CD4-positive, alpha-beta T cell treated with Interleukin-17A for 4 hours (primary cell): ENCODE results near the gene PLD4.
A peak's percentile ranks its signal among the peaks of the same experiment; 100 is the strongest.
"Not testable (repeated sequence)": the region's sequence is repeated elsewhere in the genome, so short reads cannot be mapped to it uniquely, and the experiment has no call there.

ENCODE experiments used
- DNase-seq: peaks from one replicate; pipeline ENCODE4 v3.0.0-alpha.2; 2020; ENCODE audit warnings: mixed read lengths

The PLD4 gene, protein sequence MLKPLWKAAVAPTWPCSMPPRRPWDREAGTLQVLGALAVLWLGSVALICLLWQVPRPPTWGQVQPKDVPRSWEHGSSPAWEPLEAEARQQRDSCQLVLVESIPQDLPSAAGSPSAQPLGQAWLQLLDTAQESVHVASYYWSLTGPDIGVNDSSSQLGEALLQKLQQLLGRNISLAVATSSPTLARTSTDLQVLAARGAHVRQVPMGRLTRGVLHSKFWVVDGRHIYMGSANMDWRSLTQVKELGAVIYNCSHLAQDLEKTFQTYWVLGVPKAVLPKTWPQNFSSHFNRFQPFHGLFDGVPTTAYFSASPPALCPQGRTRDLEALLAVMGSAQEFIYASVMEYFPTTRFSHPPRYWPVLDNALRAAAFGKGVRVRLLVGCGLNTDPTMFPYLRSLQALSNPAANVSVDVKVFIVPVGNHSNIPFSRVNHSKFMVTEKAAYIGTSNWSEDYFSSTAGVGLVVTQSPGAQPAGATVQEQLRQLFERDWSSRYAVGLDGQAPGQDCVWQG

DNA sequence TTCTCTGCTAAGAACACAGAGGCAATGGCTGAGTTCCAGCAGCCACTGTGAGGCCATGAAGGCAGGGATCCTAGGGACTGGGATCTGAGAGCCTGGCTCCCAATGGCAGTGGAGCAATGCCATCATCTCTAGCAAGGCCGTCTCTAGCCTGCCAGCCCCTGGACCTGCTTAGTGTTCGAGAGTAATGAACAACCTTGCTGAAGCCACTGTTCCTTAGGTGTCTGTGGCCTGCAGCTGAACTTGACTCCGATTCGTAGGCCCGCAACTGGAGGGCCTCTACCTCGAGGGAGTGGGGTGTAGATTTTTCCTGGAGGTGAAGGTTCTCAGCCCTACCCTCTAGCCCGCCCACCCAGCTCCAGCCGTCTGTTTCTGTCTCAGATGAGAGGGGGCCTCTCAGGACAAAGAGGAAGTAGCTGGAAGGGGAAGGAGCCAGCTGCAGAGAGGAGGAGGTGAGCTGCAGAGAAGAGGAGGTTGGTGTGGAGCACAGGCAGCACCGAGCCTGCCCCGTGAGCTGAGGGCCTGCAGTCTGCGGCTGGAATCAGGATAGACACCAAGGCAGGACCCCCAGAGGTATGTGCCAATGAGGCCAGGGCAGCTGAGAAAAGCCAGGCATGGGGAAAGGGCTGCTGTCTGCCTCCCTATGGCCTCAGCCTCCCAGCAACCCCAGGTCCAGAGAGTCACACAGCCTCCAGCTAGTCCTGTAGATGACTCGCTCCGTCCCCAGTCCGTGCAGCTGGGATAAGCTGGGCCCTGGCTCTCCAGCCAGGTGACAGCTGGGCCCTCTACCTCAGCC lies at the start of gene PLD4:
TSS of gene PLD4 (plus strand) at position 459 of the 793 bp plus-strand sequence. CDS start 2,262 bp downstream, outside the sequence.
- DNase-seq = no peak

DNA sequence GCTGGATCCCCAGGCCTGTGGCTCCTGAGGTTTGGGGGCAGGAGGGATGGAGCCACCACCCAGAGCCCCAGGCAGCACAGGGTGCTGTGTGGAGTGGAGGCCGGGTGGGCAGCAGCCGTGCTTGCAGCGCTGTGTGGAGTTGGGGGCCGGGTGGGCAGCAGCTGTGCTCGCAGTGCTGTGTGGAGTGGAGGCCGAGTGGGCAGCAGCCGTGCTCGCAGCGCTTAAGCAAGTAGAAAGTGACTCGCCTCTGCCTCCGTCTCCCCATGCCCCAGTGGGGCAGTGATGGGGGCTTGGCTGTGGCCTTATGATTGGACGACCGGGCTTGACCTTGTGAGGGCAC lies 49.3 kb upstream of the PLD4 start:
- DNase-seq = no peak

DNA sequence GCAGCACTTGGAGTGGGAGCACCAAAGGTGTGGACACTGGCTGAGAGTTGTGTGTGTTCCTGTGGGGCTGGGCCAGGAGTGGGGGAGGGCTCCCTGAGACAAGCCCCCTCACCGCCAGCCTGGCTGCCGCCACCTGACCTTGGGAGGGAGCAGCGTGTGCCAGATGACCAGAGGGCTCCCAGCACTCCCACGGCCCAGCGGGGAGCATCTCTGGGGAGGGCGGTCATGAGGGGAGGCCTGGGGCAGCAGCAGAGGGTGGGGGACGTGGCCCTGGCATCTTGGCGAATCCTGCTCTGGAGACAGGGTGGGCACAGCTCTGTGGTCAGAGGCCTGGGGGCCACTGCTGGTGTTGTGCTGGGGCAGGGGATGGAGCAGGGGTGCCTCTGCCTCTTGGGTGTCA lies 48.9 kb upstream of the PLD4 start:
- DNase-seq = no peak

DNA sequence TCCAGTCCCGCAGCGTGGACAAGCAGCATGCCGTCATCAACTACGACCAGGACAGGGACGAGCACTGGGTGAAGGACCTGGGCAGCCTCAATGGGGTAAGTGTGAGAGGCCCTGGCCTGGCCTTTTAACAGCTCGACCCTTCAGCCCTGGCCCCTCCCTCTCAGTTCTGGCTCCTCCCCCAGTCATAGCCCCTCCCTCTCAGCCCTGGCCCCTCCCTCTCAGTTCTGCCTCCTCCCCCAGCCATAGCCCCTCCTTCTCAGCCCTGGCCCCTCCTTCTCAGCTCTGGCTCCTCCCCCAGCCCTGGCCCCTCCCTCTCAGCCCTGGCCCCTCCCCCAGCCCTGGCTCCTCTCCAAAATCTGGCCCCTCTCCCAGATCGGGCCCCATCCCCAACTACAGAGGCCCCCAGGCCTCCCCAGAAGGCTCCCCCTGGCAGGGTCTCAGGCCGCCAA lies 48.4 kb upstream of the PLD4 start:
- peak; percentile 24 for DNase-seq

DNA sequence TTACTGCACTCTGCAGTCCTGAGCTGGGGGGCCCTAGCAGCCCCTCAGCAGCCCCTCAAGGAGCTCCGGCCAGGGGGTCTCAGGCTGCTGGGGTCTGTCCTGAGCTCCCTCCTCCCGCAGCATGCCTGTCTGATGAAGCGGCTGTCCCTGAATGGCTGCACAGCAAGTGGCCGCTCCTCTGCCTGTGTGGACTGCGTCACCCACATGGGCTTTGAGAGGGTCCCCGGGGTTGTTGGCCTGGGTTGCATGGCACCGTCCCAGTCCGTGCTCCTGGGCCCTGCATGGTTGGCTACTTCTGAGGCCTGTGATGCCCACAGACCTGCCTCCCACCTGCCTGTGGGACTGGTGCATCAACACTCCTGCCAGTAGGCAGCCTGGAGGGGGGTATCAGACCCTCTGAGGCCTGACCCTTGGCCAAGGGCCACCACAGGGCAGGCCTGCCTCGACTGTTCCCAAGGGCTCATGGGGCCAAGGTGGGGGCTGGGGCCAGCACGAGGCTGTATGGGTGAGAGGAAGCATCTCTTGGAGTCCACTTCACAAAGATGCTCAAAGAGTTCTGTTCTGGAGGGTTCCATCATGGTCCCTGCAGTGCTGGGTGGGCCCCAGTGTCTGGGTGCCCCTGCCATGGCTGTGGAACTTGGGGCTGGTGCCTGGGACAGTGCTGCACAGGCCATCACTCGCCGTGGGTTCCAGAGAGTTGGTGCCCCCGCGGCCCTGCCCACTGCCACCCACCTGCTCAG lies 47.4 kb upstream of the PLD4 start:
- no peak for DNase-seq

DNA sequence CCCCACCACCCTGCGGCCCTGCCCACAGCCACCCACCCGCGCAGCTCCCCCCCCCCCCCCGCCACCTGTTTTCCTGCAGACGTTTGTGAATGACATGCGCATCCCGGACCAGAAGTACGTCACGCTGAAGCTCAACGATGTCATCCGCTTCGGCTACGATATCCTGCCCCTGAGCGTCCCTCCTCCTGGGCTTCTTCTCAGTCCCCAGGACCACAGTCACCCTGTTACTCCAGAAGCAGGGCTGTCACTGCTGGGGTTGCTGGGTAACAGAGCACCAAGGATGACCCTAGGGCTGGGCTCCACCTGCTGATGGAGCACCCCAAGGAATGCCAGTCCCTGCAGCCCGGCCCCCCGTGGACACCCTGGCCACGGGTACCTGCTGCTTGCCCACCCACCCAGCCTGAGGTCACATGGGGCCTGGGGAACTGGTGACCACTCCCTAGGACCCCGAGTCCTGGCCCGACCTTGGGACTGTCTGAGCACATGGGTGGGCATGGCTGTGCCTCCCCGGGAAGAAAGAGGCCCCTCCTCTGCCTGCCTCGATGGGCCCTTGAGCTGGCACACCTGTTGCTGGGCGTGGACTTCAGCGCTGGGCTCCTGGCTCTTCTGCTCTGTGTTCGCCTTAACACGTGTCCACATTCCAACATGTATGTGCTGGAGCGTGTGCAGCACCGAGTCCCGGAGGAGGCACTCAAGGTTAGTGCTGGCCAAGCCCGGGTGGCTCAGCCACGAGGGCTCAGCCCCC lies 46.7 kb upstream of the PLD4 start:
- no peak for DNase-seq

DNA sequence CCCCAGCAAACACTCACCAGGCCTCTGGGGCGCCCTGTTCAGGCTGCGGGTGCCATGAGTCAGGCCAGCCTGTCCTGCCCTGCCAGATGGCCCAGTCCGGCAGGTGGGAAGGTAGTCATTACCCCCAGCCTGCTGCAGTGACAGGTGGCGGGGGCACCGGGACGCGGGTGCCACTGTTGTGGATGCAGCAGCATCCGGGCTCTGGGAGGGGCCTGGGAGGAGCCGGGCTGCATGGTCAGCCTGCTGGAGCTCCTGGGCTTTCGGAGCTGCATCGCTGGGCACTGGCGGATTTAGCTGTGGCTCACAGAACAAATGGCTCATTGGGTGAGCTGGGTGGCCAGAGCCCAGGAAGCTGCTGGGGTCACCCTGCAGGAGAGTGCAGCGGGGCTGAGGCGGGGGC lies 46.1 kb upstream of the PLD4 start:
- no peak for DNase-seq

DNA sequence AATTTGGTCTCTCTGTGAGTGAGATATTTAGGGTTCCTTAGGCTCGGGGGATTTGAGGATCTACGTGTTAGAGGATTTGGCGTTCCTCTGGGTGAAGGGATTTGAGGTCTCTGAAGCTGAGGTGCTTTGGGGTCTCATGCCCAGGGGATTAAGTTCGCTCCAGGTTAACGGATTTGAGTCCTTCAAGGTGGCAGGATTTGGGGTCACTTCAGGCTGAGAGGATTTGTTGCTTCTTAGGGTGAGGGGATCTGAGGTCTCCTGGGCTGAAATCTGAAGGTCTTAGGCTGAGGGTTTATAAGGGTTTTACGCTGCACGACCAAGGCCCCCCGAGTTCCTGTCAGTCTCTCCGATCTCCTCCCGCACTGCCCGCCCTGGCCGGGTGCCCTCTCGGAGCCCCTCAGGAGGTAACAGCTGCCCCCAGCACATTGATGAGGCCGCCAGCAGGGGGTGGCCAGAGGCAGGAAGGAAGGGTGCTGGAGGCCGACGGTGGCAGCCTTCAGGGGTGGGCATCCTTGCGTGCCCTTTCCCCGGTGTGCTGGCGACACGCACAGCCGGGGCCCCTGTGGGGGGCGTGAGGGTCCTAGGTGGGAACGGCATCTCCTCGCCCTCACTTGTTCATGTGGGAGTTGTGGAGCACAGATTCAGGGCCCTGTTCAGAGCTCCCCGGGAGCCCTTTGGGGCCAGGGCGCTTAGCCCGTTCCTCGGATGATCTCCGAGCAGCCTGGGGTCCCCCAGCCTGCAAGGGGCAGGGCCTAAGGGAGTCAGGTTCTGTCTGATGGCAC lies 45.3 kb upstream of the PLD4 start:
- DNase-seq = no peak

DNA sequence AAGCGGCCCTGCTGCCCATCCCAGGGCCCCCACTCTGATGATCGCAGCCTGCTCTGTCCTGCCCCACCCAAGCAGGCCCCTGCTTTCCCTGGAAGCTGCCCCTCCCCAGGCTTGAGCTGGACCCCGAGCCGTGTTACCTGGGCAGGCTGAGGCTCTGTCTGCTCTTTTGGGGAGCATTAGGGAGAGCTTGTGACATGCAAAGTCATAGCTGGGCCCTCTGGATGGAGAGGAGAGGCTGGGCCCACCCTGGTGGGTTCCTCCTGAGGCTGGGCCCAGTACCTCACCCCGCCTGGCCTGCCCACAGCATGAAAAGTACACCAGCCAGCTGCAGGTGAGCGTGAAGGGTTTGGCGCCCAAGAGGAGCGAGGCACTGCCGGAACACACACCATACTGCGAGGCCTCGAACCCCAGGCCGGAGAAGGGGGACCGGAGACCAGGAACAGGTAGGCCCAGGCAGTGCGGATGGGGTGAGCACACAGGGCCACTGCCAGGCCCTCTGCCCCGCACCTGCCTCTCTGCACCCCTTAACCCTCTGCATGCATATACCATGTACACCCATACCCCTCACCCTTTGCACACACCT lies 44.6 kb upstream of the PLD4 start:
- no peak for DNase-seq

DNA sequence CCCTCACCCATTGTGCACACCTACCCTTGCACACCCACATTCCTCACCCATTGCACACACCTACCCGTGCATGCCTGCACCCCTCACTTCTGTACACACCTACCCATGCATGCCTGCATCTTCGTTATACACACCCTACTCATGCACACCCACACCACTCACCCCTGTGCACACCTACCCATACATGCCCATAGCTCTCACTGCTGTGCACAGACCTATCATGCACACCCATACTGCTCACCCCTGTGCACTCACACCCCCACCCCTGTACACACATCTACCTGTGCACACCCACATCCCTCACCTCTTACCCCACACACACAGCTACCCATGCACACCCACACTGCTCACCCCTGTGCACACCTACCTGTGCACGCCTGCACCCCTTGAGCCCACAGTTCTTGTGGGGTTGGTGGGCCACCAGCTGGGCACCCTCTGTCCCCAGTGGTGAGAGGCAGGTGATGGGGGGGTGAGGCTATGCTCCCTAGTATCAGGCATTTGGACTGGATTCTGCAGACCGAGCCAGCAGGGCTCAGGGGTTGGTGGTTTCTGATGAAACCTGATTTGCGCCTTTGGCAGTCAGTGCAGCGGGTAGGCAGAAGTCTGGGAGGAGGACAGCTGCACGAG lies 44.0 kb upstream of the PLD4 start:
- DNase-seq = no peak

DNA sequence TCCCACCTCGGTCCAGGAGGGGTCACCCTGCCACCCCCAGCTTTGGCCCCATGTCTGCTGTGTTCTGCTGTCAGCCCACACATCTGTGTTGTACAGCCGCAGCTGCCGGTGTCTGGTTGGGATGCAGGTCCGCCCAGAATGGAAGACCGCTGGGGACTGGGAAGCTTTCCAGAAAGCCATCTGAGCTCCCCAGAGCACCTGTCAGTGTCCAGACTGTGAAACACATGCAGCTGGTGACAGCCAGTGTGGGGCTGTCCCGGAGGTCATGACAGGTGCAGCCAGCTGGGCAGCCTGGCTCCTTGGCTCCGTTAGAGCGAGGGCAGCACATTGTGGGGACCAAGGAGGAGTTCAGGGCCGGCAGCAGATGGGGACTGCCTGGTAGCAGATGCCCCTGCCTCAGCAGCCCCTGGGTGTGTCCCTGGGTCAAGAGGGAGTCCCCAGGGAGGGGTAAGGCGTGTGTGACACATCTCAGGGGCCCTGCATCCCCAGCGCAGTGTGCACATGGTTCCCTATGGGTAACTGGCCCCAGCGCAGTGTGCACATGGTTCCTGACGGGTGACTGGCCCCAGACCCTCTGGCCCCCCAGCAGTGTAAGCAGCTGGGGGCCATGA lies 43.2 kb upstream of the PLD4 start:
- no peak for DNase-seq

DNA sequence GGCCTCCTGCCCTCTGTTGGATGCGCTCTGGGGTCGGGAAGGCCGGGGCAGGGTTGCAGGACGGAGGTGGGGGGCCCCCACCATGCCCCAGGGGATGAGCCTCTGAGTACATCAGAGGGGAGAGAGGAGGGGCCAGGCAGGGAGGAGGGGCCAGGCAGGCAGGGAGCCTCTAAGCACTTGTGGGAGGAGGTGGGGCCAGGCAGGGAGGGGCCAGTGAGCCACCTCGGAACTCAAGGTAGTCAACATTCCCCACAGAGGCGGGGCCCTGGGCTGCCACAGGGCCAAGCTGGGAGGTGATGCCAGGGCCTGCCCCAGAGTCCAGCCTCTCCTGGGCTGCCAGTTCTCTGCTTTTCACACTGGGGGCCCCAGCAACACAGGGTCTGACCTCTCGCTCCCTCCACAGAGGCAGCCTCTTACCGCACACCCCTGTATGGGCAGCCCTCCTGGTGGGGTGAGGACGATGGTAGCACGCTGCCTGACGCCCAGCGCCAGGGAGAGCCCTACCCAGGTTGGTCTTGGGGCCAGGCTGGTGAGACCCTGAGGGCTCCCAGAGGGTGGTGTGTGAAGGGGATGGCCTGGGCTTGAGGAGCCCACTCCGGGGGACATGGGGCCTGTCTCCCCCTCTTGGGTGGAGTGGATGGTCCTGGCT lies 42.2 kb upstream of the PLD4 start:
- DNase-seq = no peak

DNA sequence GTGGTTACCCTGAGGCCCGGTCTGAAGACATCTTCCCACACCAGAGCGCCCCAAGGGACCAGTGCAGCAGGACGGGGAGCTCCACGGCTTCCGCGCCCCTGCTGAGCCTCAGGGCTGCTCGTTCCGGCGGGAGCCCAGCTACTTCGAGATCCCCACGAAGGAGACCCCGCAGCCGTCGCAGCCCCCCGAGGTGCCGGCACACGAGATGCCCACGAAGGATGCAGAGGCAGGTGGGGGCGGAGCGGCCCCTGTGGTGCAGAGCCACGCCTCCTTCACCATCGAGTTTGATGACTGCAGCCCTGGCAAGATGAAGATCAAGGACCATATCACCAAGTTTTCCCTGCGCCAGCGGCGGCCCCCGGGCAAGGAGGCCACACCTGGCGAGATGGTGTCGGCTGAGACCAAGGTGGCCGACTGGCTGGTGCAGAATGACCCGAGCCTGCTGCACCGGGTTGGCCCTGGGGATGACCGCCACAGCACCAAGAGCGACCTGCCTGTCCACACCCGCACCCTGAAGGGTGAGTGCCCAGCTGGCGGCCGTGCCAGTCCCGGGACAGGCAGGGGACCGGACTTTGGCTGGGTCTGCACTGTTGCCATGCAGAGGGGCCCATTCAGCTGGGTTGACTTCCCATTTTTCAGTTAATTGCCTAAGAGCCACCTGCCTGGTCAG lies 41.6 kb upstream of the PLD4 start:
- no peak for DNase-seq

DNA sequence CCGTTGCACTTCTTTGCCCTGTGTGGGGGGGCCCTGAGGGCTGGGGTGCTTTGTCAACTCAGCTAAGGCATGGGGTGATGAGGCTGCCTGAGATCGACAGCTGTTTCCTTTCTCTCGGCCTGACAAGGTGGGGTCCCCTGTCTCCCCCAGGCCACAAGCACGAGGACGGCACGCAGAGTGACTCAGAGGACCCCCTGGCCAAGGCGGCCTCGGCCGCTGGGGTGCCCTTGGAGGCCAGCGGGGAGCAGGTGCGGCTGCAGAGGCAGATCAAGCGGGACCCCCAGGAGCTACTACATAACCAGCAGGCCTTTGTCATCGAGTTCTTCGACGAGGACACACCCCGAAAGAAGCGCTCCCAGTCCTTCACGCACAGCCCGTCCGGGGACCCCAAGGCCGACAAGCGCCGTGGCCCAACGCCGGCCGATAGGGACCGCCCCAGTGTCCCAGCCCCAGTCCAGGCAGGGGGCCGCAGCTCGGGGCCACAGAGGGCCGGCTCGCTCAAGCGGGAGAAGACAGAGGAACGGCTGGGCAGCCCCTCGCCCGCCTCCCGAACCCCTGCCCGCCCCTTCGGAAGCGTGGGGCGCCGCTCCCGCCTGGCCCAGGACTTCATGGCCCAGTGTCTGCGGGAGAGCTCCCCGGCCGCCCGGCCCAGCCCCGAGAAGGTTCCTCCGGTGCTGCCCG lies 40.9 kb upstream of the PLD4 start:
- DNase-seq = no peak

DNA sequence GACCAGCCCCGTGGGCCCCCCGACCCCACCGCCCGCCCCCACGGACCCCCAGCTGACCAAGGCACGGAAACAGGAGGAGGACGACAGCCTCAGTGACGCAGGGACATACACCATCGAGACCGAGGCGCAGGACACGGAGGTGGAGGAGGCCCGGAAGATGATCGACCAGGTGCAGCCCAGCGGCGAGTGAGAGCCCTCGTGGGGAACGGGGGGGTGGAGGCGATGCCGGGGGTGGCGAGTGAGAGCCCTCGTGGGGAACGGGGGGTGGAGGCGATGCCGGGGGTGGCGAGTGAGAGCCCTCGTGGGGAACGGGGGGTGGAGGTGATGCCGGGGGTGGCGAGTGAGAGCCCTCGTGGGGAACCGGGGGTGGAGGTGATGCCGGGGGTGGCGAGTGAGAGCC lies 40.3 kb upstream of the PLD4 start:
- not testable (repeated sequence) for DNase-seq

DNA sequence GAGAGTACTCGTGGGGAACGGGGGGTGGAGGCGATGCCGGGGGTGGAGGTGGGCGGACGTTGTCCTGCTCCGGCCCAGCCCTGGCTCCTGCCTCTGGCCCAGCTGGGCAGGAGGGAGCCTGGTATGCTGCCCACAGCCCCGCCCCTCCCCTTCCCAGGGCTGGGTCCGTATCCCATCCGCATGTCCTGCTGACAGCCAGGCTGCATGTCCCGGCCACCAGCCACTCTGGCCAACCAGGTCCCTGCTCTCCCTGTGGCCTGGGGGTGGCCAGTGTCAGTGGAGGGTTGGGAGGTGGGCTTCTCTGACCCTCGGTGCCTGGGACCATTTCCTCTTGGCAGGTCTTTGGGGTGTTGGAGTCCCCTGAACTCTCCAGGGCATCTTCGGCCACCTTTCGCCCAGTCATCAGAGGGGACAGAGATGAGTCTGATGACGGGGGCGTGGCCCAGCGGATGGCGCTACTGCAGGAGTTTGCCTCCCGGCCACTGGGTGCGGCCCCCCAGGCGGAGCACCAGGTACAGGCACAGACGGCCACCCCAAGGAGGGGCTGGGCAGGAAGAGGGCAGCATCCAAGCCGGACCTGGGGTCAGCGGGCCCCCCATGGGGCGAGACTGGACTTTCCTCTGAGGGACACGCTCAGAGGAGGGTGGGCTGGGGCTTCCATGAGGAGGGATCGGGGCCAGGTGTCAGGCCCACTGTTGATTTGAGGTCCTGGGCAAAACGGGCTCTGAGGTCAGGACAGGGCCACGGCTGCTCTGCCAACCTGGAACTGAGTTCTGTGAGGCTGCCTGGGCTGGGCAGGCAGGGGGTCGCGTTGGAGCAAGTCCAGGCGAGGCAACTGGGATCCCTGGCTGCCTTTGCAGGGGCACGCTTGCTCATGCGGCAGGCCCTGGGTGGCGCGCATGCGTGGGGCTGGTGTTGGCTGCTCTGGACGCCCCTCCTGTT lies 39.4 kb upstream of the PLD4 start:
- DNase-seq = no peak

DNA sequence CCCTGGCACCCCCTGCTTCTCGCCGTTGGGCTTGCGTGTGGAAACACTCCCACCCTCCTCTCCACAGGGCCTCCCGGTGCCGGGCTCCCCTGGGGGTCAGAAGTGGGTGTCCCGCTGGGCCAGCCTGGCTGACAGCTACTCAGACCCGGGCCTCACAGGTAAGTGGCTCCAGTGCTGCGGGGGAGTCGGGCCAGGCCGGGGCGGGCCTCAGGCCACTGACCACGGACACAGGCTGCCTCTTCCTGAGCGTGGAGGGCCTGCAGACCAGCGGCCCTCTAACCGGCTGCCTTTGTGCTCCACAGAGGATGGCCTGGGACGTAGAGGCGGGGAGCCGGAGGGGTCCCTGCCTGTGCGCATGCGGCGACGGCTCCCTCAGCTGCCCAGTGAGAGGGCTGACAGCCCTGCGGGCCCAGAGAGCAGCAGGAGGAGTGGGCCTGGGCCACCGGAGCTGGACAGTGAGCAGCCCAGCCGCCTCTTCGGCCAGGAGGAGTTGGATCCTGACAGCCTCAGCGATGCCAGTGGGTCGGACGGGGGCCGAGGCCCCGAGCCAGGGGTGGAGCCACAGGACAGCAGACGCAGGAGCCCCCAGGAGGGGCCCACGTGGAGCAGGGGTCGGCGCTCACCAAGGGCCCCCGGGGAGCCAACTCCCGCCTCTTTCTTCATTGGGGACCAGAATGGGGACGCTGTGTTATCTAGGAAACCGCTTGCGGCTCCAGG lies 38.5 kb upstream of the PLD4 start:
- no peak for DNase-seq
